Measurements from ENCODE around the gene NSG1. TPM values are rescaled to one million over a fixed set of nuclear protein-coding genes. Genes with fewer than 3 reads are reported as not detected.

The NSG1 gene
- total RNA-seq, 1 experiment from 2014 or later: not detected

DNA sequence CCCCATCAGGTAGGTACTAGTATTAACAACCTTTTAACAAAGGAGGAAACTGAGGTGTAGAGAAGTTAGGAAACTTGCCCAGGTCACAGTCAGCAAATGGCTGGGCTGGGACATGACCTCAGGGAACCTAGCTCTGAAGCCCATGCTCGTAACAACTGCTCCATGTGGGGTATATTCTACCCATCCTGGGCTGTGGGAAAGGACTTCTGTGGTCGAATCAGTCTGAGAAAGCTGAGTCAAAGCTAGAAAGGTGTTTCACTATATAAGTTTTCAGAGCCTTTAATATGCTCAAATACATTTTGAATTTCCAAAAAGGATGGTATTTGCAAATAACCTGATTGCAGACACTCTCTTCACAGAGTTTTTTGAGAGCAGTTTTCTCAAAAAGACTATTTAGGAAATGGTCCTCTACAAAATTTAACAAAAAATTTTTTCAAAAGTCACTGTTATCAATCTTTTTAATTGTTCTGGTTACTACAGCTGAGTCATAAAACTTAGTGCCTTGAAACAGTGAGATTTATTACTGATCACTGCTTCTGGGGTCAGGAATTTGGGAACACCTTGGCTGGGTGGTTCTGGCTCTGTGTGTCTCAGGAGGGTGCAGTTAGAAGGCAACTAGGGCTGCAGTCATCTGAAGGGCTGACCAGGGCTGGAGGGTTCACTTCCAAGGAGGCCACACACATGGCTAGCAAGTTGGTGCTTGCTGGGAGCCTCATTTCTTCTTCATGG is 53.6 kb downstream of the NSG1 start:
- CTCF ChIA-PET: no interaction called here
- H3K4me3 Mint-ChIP-seq (ENCODE audit: low read depth, unreplicated experiment): no peak overlapping the region
- no peak for DNase-seq
- no peaks in the 10 kb centered on the region for H3K9me3 Mint-ChIP-seq (ENCODE audit: low read depth, unreplicated experiment)
- no peaks in the 10 kb centered on the region for H3K4me1 Mint-ChIP-seq (ENCODE audit: low read depth, unreplicated experiment)
- H3K36me3 Mint-ChIP-seq (ENCODE audit: insufficient read depth, unreplicated experiment): no peaks in the 10 kb centered on the region
- H3K27me3 Mint-ChIP-seq (ENCODE audit: unreplicated experiment): no peaks in the 10 kb centered on the region
- intact Hi-C loops (cut with micrococcal nuclease; ENCODE audit: unreplicated experiment): no loop called here
- BruUV-seq (replicated peaks): no TSS peak
- TF ChIP-seq, protein P1, sequence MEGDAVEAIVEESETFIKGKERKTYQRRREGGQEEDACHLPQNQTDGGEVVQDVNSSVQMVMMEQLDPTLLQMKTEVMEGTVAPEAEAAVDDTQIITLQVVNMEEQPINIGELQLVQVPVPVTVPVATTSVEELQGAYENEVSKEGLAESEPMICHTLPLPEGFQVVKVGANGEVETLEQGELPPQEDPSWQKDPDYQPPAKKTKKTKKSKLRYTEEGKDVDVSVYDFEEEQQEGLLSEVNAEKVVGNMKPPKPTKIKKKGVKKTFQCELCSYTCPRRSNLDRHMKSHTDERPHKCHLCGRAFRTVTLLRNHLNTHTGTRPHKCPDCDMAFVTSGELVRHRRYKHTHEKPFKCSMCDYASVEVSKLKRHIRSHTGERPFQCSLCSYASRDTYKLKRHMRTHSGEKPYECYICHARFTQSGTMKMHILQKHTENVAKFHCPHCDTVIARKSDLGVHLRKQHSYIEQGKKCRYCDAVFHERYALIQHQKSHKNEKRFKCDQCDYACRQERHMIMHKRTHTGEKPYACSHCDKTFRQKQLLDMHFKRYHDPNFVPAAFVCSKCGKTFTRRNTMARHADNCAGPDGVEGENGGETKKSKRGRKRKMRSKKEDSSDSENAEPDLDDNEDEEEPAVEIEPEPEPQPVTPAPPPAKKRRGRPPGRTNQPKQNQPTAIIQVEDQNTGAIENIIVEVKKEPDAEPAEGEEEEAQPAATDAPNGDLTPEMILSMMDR (IDR thresholded peaks at IDR 0.05; ENCODE audit: unreplicated experiment): no peak
- no peak overlapping the region for H3K27ac Mint-ChIP-seq (ENCODE audit: unreplicated experiment)

DNA sequence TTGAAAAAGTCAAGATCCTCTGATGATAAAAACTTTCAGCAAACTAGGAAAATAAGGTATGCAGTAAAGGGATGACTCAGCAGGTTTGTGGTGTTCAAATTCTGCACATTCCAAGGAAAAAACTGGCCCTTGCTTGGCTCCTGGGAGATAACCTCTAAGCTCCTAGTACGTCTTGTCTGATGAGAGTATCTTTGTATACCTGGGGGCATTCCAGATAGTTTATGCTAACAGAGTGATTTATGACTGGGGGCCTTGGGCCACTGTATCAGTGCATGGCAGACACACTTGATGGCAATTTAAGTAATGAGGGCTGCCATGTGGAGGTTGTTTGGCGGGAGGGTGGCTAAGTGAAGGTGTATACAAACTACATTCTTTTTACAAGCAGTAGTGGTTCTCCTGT is 56.9 kb downstream of the NSG1 start:
- CTCF ChIA-PET: no interaction called here
- intact Hi-C loops (cut with micrococcal nuclease; ENCODE audit: unreplicated experiment): no loop called here
- no peaks in the 10 kb centered on the region for H3K9me3 Mint-ChIP-seq (ENCODE audit: low read depth, unreplicated experiment)
- H3K4me3 Mint-ChIP-seq (ENCODE audit: low read depth, unreplicated experiment): no peak overlapping the region
- DNase-seq: no peak
- no peak overlapping the region for H3K27ac Mint-ChIP-seq (ENCODE audit: unreplicated experiment)
- BruUV-seq (replicated peaks): no TSS peak
- H3K4me1 Mint-ChIP-seq (ENCODE audit: low read depth, unreplicated experiment): no peaks in the 10 kb centered on the region
- no peaks in the 10 kb centered on the region for H3K27me3 Mint-ChIP-seq (ENCODE audit: unreplicated experiment)
- TF ChIP-seq, protein P1 (IDR thresholded peaks at IDR 0.05; ENCODE audit: unreplicated experiment): no peak
- H3K36me3 Mint-ChIP-seq (ENCODE audit: insufficient read depth, unreplicated experiment): no peaks in the 10 kb centered on the region

DNA sequence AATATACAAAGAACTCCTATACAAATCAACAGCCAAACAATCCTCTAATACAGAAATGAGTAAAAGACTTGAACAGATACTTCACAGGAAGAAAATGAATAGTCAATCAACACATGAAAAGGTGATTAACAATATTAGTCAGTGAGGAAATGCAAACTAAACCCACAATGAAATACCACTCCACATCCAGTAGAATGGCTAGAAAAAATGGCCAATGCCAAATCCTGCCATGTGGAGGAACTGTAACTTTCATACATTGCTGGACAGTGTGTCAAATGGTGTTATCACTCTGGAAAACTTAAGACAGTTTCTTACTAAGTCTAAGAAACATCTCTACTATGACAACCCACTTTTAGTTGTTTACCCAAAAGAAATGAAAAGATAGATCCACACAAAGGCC is 59.5 kb downstream of the NSG1 start:
- Mint-ChIP-seq H3K4me1 (ENCODE audit: low read depth, unreplicated experiment) (no peaks in the 10 kb centered on the region), H3K9me3 (ENCODE audit: low read depth, unreplicated experiment) (no peaks in the 10 kb centered on the region)

DNA sequence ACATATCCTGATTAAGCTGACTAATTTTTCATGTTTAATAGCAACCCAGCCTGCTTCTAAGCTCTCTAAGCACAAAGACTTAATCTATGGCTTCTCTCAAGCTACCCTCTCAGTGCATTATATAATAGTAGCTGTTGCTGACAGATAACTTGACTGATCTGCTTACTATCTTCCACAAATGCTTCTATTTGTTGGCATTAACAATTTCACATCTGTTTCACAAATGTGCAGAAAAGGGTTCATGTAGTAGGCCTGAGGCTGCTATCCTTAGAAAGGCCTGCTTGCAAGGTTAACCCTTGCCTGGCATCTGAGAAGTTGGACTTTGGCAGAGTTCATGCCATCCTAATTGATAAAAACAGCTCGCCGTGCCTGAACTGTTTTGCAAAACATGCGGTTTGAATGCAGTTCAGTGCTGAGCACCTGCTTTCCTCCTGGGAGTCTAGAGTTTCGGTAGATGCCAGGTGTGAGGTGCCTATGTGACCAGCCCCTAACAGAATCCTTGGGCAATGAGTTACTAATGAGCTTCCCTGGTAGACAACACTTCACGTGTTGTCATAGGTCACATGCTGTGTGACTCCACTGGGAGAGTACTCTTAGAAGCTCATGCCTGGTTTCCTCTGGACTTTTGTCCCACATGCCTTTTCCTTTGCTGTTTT is 68.4 kb downstream of the NSG1 start:
- Mint-ChIP-seq H3K9me3 (ENCODE audit: low read depth, unreplicated experiment) (no peaks in the 10 kb centered on the region), H3K27ac (ENCODE audit: unreplicated experiment) (no peak overlapping the region), H3K4me3 (ENCODE audit: low read depth, unreplicated experiment) (no peak overlapping the region), H3K4me1 (ENCODE audit: low read depth, unreplicated experiment) (no peaks in the 10 kb centered on the region), H3K36me3 (ENCODE audit: insufficient read depth, unreplicated experiment) (no peaks in the 10 kb centered on the region), H3K27me3 (ENCODE audit: unreplicated experiment) (no peaks in the 10 kb centered on the region)
- BruUV-seq (replicated peaks): no TSS peak
- TF ChIP-seq, protein P1 (IDR thresholded peaks at IDR 0.05; ENCODE audit: unreplicated experiment): no peak
- intact Hi-C loops (cut with micrococcal nuclease; ENCODE audit: unreplicated experiment): no loop called here
- CTCF ChIA-PET: no interaction called here
- DNase-seq: no peak

More for the DNA sequence above, 59.5 kb downstream of the NSG1 start:
- no peak overlapping the region for H3K4me3 Mint-ChIP-seq (ENCODE audit: low read depth, unreplicated experiment)
- intact Hi-C loops (cut with micrococcal nuclease; ENCODE audit: unreplicated experiment): no loop called here
- DNase-seq: no peak
- no peaks in the 10 kb centered on the region for H3K36me3 Mint-ChIP-seq (ENCODE audit: insufficient read depth, unreplicated experiment)
- TF ChIP-seq, protein P1 (IDR thresholded peaks at IDR 0.05; ENCODE audit: unreplicated experiment): no peak
- CTCF ChIA-PET: no interaction called here
- H3K27ac Mint-ChIP-seq (ENCODE audit: unreplicated experiment): no peak overlapping the region
- no peaks in the 10 kb centered on the region for H3K27me3 Mint-ChIP-seq (ENCODE audit: unreplicated experiment)
- BruUV-seq (replicated peaks): no TSS peak
